Measurements from ENCODE around the gene CST4.
A peak's percentile ranks its signal among the peaks of the same experiment; 100 is the strongest.
"Not testable (repeated sequence)": the region's sequence is repeated elsewhere in the genome, so short reads cannot be mapped to it uniquely, and the experiment has no call there.

Gene CST4

DNA sequence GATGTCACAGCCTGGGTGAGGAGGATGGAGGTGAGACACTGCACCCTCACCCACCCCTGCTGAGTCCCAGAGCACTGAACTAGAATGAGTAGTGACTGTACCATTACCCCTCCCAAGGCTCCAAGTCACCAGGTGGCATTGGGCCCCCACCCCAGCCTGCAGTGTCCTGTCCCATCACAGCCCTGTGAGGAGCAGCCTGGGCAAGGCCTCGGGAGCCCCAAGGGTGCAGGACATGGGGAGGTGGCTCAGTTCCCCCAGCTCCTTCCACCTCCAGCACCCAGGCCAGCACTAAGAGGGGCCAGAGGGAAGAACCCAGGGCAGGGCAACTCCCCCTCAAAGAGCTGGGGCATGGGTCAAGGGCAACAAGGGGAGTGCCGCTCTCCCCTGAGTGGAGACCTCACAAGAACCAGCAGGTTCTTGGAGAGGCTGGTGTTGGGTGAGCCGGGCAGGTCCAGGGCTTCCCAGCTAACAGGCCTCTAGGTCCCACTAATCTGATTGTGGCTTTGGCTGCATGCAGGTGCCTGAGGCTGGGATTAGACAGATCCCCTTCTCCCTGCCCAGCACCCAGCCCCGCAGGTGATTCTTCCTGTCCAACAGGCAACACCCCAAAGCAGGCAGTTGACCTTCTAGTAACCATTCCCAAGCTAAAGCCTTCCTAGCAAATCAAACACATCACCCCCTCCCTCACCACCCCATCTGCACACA lies 2.6 kb downstream of the CST4 start:
- no peak for DNase-seq

DNA sequence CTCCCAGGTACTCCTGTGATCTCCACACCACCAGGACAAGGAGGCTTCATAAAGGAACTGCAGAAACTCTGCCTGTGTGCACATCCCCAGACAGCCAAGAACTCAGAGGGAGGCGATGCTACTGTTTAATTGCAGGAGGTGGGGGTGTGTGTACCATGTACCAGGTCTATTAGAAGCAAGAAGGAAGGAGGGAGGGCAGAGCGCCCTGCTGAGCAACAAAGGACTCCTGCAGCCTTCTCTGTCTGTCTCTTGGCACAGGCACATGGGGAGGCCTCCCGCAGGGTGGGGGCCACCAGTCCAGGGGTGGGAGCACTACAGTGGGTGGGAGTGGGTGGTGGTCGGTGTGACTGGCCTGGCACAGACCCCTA lies 3.3 kb downstream of the CST4 start:
- DNase-seq = not testable (repeated sequence)

DNA sequence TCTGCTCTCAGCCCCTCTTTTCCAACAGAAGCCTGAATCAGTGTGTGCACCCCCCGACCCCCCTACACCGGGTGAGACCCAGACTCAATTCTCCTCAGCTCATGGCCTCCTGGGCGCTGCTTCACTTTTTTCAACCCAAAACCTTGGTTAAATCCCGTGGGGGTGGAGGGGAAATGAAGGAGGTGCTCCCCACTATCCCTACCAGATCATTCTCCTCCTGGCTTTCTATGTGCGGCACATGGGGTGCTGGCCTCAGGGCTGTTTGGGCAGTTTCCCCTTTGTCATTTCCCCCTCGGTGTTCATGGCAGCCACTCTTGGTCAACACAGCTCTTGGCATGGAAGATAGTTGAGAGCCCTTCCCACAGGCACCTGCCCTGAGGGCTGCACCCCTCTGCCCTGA lies 4.6 kb downstream of the CST4 start:
- no peak for DNase-seq

DNA sequence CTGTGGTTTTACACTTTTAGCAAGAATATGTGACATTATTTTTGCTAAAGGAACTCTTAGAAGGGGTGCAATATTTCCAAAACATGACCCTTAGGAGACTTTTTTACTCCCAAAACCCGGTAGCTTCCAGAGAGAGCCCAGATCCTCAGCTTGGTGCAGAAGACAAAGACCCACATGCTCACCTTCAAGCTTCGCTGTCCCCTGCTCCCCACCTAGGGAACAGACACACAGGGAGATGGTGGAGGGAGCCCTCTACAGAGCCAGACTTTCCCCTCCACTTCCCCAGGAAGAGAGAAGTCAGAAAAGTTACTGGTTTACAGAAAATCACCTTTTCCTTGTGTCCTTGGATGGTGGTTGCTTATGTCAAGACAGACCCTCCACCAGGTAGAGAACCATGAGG lies 5.0 kb downstream of the CST4 start:
- no peak for DNase-seq

DNA sequence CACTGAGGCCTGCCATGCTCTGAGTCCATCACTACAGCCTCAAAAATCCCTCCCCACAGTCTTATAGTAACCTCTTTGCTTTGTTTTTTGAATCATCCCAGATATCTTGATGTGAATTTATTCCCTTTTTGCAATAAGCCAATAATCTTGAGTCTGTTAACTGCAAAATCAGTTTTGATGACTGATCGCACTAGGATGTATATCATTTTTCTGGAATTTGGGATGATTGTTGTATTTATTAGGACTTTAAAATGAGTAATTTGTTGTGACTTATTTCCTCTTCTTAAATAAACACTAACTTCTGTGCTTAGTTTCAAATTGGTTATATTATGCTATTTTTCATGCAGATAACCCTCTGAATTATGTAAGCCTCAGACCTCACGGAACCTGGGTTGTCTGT lies 5.6 kb downstream of the CST4 start:
- DNase-seq = no peak

DNA sequence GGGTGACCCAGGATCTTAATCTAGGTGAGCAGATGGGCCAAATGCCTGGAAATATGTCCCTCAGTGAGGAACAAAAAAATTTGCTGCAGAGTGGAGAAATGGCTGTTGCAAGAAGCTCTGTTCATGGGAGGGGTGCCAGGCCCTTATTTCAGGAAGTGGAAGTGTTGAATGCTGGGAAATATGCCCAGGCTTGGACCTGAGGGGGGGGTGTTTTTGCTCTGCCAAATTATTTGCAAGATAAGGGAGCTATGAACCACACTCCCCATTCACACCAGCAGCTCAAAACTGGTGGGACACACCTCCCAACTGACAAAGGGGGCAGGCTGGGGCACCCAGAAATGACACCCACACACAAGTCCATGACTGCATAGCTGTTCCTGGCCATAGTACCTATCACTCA lies 8.7 kb downstream of the CST4 start:
- no peak for DNase-seq

DNA sequence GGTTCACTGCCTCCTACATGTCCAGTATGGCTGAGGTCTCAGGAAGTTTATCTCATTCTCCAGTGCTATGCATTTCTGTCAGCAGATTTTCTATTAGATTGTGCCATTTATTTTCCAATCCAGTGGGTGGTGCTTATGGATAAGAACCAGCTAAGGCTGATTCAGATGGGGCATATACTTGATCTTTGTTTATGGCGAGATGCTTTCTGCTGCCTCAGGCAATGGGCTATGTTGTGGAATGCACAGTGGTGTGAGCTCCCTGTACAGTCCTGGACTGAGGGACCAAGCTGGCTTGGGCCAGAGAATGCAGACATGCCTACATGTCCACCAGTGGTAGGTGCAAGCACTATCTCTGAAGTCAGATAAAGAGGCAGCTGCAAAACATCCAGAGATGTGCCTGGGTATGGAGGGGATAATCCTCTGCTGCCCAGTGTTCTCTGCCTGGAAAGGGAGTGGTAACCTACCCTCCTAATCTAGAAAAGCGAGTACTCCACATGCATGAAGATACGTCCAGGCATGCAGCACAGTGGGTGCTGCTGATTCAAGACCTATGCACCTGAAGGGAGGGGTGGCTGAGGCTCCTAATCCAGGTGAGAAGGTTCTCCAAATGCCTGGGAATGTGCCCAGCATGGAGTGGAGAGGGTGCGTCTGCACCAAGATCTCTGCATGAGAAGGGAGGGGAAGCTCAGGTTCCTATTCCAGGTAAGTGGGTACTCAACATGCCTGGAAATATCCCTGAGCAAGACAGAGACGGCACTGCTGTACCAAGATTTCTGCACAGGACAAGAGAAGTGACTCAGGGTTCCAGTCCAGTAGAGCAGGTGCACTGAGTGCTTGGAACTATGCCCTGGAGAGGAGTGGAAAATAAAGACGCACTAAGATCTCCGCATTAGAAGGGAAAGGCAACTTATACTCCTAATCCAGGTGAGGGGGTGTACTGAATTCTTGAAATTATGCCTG lies 9.4 kb downstream of the CST4 start:
- no peak for DNase-seq

DNA sequence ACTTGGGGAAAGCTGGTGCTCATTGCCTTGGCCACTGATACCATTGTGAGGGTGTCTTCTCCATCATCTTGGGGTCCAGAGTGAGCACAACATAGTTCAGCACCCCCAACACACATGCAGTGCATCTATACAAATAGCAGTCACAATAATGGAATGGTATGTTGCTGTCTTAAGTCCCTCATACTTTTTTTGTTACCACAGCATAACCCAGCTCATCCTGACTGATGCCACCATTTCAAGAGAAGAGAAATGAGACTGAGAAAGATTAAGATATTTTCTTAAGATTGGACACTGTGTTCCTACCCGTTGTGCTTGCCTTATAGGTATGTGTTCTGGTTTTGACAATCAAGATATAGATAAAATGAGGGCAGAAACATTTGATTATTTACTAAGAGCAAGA lies 15.6 kb downstream of the CST4 start:
- DNase-seq = no peak

DNA sequence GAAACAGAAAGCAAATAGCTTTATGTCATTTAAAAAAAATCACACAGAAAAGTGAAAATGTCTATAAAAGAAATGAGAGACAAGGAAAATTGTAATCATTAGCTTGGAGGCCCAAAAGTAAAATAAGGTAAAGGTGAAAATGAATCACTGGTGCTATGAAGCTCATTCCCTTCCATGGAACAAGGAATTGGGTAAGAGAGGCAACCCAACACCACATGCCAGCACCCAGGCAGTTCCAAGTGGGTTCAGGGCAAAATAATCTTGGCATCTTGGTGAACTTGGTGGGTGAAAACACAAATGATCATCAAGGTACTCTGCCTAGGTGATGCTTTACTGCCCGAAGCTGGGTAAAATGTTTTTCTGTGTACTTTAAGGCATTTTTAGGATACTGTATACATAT lies 16.7 kb downstream of the CST4 start:
- no peak for DNase-seq

DNA sequence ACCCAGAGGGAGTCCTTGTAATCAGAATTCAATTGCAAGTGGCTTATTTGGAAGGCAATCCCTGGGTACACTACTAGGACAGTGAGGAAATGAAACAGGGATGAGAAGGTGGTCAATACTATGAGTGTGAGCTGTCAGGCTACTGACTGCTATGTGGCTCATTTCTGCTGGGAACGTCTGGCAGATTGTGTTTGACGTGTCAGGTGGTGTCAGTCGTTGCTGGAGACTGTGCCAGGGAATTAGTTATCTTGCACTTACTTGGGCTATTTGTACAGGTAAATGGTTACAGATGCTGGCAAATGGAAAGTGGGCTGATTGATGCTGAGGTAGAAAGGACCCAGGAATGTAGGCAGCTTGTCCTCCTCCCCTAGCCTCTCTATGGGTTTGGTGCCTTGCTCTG lies 17.4 kb downstream of the CST4 start:
- no peak for DNase-seq

DNA sequence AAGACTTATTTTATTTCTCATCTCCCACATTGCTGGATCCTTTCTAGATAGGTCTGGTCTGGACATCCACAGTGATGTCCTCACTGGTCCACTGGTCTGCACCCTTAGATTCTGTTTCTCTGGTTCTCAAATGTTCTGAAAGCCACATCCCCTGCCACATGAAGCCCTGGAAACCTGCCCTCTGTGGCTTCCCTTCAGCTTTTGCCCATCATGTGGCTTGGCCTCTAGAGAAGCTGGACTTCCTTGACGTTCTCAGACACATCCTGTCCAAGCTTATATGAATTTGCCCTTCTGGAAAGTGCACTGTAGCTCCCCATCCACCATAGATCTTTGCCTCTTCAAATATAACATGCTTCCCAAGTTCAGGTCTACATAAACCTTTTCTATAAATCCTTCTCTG lies 18.5 kb downstream of the CST4 start:
- DNase-seq = no peak

DNA sequence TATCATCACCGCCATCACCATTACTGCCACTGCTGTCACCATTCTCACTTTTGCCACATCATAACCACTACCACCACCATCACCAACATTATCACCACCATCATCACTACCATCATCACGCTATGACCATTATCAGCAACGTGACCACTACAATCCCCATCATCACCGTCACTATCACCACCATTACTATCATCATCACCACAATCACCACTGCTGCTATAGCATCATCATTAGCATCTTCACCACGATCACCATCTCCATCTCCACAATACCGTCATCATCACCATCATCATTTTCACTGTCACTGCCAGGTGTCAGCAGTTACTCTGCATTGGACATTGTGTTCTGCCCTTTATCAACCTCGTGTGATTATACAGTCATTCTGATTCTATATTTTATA lies 19.0 kb downstream of the CST4 start:
- DNase-seq = no peak

DNA sequence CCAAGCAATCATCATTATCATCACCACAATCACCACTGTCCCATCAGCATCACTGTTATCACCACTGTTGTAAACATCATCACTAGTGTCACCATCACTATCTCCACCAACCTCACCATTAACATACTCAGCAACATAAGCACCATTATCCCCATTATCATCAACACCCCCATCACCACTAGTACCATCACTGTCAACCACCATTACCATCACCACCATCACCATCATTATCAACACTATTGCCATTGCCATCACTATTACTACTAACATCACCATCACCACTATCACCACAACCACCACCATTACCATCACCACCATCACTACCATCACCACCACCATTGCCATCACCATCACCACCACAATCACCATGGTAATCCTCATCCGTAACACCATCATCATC lies 19.5 kb downstream of the CST4 start:
- DNase-seq = no peak

DNA sequence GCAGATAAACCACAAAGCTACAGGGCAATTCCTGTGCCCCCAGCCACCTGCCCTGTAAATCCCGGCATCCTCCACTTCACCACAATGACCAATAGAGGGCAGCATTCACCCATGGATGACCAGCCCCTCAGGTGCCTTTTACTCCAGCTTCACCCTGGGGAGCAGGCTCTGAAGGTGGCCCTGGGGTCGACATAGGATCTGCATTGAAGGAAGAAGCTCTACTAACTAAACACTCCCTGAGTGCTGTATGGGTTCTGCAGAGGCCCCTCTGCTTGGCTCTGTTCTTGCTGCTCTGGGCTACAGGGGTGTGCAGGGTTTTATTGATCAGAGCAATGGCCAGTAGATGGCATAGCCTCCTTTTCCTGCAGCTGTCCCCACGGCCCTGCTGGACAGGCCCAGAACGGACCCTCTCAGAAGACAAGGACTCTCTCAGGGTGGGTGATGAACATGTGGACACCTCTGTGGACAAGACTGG lies 20.3 kb downstream of the CST4 start:
- DNase-seq = peak; percentile 64

DNA sequence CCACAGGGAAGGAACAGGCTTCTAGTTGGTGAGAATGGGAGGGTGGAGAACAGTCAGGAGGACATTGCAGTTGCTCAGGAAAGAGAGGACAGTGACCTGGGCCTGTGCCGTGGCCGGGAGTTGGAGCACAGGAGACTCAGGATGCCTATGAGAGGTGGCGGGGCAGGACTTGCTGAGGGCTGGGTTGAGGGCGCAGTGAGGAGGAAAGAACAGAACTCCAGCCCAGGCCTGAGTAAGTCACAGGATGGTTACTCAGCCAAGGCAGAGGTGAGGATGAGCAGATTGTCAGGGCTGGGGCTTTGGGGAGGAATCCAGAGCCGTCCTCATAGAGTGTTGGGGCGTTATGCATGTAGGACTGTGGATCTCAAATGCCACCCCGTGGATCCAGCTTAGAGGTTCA lies 21.2 kb downstream of the CST4 start:
- no peak for DNase-seq

DNA sequence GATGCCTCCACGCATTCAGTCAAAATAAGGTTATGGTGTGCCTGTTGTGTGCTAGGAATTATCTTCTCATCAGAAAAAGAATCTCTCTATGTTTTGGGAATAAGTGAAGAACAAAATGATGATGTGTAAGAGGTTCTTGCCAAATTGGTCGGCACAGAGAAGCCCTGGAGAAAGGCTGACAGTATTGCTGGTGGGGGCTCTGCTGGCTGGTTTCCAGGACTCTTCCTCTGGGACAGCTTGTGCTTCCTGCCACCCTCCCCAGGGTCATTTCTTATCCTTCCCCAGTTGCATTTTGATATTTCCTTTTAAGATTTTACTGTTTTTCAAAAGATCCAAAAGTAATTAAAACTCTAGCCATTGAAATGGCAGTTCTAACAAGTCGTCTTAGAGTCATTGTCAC lies 22.1 kb downstream of the CST4 start:
- no peak for DNase-seq

DNA sequence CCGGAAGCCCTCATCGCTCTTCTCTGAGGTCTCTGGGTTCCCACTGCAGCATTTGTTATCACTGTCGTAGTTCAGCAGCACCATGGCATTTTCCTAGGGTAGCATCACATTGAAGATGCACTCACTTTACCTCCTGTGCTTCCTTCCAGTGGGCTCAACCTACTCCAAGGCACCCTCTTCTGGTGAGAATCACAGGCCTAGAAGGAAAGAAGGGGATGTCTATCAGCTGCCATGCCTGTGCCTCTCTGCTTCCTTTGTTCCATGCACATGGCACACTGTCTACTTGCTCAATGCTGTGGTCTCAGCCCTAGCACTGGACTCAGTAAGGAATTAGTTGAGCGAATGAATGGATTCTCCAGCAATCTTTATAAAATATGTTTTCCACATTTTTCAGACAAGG lies 22.6 kb downstream of the CST4 start:
- DNase-seq = no peak

DNA sequence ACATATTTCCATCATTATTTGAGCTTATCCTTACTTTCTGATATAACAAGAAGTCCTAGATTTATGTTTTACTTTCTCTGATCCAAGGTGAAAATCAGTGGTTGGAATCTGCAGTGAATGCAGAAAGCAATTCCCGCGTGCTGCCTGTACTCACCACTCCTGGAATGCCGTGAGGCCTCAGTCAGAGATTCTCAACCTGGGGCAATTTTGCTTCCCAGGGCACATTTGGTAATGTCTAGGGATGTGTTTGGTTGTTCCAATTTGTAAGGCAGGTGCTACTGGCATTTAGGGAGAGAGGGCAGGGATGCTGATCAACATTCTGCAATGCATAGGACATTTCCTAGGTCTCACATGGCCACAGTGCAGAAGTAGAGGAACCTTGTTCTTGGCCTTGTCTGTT lies 23.9 kb downstream of the CST4 start:
- no peak for DNase-seq

DNA sequence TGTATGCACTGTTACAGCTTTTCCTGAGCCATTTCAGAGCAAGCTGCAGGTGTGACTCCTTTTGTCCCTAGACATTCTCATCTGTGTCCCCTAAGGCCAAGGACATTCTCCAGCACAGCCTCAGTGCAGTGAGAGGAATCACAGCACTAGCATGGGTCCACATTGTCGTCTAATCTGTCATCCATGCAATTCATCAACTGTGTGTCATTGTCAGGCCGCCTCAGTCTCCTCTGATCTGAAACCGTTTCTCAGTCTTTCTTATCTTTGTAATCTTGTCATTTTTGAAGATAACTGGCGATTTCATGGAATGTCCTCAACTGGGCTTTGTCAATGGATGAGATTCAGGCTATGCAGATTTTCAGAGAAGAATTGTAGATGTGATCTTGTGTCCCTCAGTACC lies 24.8 kb downstream of the CST4 start:
- not testable (repeated sequence) for DNase-seq

DNA sequence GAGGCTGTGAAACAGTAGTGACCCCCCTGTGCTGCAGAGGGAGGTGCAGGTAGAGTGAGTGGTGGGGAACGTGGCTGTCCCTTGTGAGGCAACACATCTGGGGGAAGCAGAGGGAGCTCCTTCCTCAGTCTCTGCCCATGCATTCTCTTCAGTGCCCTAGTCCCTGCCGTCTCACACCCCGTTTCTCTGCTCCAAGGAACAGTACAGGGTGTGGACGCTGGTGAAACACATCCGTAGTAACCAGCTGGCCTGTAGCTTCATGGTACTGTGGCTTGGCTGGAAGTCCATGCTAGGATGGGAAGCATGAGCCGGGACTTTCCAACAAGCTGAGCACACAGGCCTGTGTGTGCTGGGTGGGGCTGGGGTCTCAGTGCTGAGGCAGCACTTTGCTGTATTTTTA lies 25.7 kb downstream of the CST4 start:
- DNase-seq = no peak

DNA sequence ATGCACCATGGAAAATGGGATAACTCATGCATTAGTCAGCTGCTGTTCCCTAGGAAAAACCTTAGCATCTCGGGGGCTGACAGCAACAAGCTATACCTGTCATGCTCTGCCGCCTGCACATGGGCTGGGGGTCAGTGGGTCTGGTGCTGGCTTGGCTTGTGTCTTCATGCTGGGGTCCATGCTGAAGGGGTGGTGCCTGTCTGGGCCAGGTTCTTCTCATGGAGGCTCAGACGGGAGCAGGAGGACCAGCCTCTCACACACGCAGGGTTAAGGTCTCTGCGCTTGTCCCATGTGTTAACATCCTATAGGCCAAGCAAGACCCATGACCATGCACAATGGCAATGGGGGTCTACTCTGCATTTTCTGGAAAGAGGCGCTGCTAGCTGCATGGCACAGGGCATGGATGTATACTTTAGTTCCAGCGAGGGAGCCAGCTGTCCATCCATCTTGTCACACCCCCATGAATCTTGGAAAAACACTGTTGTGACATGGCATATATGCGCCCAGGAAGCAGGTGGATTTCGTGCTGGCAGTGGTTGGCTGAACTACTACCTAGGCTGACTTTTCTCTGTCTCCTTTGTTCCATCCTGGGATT lies 26.5 kb downstream of the CST4 start:
- DNase-seq = no peak

DNA sequence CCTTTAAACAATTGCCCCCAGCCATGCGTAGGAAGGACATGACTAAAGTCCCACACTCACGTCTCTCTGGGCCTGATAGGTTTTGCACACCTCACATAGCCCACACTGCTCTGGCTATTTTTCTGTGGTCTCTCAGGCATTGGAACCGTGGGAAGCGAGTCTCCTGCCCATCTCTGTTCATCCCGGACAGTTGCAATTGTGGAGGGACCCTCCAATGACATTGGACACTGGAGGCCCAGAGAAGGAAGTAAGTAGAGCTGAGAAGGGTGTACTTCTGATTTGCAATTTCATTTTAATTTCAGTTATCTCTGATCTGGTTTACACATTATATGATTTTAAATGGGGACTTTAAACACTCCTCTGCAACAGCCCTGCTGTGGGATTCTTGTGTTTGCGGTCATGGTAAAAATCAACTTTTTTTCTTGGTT lies 27.8 kb downstream of the CST4 start:
- DNase-seq = no peak

DNA sequence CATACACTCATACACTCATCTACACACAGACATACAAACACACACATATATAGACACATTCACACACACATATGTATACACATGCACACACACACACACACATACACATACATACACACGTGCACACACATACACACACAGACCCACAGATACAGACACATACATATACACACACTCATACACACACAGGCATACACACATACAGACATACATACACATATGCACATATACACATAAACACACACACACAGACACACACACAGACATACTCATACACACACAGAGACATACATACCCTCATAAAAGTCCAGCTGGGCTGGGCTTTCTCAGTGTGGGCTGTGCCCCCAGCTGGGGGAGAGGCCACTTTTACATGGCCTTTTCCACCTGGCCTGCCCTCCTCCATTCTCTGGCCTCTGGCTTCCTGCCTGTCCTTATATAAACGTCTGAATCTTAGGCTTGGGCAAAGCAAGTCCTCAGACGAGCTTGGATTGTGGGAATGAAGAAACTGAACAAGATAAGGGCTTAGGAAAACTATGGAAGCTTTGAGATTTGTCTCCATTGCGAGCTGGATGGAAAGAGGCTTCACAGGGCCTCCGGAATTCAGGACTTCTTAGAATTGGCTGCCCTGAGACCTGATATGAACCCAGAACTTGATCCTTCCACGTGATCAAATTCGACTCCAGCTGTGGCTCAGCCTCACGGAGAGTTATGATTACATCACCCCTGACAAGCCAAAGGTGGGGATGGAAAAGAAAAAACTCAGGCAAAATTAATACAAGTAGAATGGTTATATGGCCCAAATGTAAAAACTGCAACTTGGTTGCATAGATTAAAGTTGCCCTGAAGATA lies 28.6 kb downstream of the CST4 start:
- DNase-seq = no peak

Data from activated CD8-positive, alpha-beta memory T cell treated with anti-CD3 and anti-CD28 coated beads for 24 hours (primary cell).